Fibroblast of the conjunctiva (primary cell): Measurements from ENCODE around the gene IL6.
"Not testable (repeated sequence)": the region's sequence is repeated elsewhere in the genome, so short reads cannot be mapped to it uniquely, and the experiment has no call there.

Experiments
- DNase-seq: peaks from one replicate; pipeline ENCODE4 v3.0.0-alpha.2; 2010; ENCODE audit warnings: low read depth

Gene IL6

DNA sequence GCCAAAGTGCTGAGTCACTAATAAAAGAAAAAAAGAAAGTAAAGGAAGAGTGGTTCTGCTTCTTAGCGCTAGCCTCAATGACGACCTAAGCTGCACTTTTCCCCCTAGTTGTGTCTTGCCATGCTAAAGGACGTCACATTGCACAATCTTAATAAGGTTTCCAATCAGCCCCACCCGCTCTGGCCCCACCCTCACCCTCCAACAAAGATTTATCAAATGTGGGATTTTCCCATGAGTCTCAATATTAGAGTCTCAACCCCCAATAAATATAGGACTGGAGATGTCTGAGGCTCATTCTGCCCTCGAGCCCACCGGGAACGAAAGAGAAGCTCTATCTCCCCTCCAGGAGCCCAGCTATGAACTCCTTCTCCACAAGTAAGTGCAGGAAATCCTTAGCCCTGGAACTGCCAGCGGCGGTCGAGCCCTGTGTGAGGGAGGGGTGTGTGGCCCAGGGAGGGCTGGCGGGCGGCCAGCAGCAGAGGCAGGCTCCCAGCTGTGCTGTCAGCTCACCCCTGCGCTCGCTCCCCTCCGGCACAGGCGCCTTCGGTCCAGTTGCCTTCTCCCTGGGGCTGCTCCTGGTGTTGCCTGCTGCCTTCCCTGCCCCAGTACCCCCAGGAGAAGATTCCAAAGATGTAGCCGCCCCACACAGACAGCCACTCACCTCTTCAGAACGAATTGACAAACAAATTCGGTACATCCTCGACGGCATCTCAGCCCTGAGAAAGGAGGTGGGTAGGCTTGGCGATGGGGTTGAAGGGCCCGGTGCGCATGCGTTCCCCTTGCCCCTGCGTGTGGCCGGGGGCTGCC is at the start of gene IL6:
TSS of gene IL6 (plus strand) at position 294 of the 807 bp plus-strand sequence. CDS start at position 357, 63 bp downstream.
- DNase-seq: peak; percentile 95

- DNase-seq: not testable (repeated sequence)
Measured at GRCh38 chr7:22677263-22677662, 49.7 kb upstream of the IL6 start.

GRCh38 chr7:22677680-22678079 is 49.3 kb upstream of the IL6 start:
- no peak for DNase-seq

- no peak for DNase-seq
Measured at GRCh38 chr7:22680482-22680911, 46.5 kb upstream of the IL6 start.

DNA sequence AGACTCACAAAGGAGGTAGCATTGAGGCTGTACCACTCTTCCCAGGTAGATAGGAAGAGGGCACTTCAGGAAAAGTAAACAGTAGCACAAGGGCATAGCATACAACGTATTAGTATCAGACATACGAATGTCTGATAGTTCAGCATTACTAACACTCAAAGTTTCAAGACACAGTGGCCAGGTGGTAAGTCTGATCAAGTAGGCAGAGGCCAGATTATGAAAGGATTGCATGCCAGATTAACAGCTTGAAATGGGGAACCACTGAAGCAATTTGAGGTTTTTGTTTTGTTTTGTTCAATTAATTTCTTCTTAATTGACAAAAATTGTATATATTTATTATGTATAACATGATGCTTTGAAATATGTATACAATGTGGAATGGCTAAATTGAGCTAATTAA is 45.7 kb upstream of the IL6 start:
- no peak for DNase-seq

DNA sequence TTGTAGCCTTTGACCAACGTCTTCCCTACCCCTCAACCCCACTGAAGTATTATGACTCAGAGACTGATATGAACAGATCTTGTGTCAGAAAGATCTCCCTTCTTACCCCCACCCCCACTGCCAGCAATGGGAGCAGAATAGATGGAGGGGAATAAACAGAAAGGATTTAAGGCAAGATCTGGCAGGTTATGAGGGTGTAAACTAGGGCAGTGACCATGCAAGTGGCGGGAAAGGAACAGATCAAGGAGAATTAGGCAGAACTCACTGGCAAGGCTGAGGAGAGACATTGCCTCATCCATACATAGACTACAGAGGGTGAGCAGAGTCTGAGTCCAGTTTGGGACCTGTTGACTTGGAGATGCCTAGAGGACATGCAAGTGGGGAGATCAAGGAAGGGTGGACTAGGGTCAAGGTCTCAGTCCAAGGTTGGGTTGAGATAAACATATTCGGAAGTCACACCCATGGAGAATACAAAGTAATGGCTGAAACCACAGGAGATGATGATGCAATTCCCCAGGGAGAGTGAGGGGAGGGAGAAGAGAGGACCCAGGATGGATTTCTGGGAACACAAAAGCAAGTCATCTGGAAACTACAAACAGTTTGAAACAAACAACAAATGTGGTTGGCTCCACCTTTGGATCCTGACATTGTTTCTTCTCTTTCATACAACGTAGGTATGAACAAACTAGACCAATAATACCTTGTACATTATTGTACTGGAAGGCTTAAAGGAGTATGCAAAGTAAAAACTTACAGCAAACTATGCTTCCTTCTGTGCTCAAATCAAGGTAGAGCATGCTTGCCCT is 44.9 kb upstream of the IL6 start:
- DNase-seq: no peak

DNA sequence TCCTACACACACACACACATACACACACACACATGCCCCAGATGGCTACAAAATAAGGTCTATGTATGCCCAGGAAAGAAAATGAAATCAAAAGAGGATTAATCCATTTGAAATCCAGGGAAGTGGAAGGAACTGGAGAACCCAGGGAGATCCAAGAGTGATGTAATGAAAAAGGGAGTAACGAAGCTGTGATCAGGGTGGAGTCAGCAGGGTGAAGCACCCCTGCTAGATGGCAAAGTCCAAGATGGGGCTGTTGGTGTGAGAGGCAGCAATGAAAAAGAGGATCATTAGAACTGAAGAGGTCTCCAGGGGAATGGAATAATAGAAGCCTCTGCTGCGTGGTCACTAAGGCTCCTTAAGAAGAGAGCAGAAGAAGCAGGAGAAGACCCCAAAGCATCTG is 43.6 kb upstream of the IL6 start:
- DNase-seq: no peak

GRCh38 chr7:22686620-22687019 is 40.4 kb upstream of the IL6 start:
- no peak for DNase-seq

DNA sequence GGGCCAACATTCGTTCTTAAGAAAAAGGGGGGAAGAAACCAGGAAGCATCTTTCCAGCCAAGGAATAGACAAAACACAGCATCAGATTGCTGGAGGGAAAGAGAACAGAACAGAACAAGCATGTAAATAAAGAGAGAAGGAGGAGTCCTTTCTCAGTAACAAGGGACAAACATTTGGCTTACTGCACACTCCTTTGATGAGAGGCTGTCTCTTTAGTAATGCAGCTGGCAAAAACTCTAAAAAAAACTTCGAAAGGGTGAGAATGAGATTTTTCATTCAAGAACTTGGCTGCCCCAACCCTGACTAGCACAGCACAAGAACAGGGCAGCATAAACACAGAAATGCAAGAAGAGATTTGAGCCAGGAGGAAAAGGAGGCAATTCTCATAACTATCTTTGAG is 38.9 kb upstream of the IL6 start:
- no peak for DNase-seq

DNA sequence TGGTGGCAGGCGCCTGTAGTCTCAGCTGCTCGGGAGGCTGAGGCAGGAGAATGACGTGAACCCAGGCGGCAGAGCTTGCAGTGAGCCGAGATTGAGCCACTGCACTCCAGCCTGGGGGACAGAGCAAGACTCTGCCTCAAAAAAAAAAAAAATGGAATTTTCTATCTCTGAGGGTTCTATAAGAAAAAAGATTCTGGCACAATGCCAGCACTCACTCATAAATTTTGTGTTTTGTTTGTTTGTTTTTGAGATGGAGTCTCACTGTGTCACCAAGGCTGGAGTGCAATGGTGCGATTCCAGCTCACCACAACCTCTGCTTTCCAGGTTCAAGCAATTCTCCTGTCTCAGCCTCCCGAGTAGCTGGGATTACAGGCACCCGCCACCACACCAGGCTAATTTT is 38.1 kb upstream of the IL6 start:
- DNase-seq: not testable (repeated sequence)

GRCh38 chr7:22694597-22695207 is 32.3 kb upstream of the IL6 start:
- DNase-seq: no peak

DNA sequence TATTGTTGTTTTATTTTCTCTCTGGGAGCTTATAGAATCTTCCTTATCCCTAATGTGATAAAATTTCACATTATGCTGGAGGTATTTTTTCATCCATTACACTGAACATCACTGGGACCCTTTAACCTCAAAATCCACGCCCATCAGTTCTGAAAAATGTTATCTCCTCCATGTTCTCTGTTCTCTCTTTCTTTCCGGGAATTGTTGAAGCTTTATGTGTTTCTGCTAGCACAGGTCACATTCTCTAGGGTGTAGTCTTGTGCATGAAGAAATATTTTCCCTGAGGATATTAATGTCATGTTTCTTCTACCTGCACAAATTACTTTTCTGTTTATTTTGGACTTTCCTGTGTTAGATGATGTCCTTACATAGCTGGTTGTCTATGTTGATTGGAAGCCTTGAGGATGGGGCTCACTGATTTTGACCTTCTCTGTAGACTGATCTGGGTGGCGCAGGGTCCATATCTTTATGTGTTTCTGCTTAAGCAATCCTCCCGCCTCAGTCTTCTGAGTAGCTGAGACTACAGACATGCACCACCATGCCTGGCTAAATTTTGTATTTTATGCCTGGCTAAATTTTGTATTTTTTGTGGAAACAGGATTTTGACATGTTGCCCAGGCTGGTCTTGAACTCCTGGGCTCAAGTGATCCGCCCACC is 31.4 kb upstream of the IL6 start:
- DNase-seq: no peak

- no peak for DNase-seq
Measured at GRCh38 chr7:22696541-22697228, 30.3 kb upstream of the IL6 start.

DNA sequence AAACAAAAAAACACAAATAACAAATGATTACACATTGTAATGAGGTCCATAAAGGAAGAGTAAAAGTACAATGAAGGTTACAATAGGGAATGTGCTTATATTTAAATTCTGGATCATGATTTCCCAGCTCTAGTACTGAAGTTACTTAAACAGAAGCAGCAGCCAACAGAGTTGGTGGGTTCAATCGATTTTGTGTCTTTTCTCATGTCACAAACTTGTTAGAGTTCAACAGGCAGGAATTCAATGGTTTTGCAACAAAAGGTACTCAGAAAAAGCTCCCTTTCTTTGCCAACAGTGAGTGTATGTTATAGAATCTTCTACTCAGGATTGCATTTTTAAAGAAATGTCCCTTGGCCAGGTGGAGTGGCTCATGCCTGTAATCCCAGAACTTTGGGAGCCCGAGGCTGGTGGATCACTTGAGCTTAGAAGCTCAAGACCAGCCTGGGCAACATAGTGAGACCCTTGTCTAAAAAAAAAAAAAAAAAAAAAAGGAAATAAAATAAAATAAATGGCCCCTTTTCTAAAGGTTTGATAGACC is 29.6 kb upstream of the IL6 start:
- no peak for DNase-seq

- DNase-seq: no peak
Measured at GRCh38 chr7:22697876-22698606, 29.0 kb upstream of the IL6 start.

GRCh38 chr7:22698767-22699166 is 28.2 kb upstream of the IL6 start:
- DNase-seq: no peak

GRCh38 chr7:22700559-22701002 is 26.4 kb upstream of the IL6 start:
- peak; percentile 30 for DNase-seq

- DNase-seq: no peak
Measured at GRCh38 chr7:22702516-22702915, 24.5 kb upstream of the IL6 start.

GRCh38 chr7:22703107-22703855 is 23.7 kb upstream of the IL6 start:
- not testable (repeated sequence) for DNase-seq
